PFSK-1 (cell line): ENCODE data around the gene RAB7A.

Experiments used
- POLR2AphosphoS5 ChIP-seq: IDR thresholded peaks from 2 replicates; pipeline ENCODE4 v1.6.1; 2012; ENCODE audit warnings: low read depth, mild to moderate bottlenecking, control low read depth, low read length, moderate library complexity
- TF ChIP-seq, protein P1 (sequence below), 2 experiments: IDR thresholded peaks; 2 replicates each; pipeline versions ENCODE4 v1.6.1 to v1.8.0; 2011 to 2012; ENCODE audit warnings: low read depth in 2 of 2, low read length in 2 of 2, control low read depth in 1 of 2, inconsistent platforms in 1 of 2, mild to moderate bottlenecking in 1 of 2, moderate library complexity in 1 of 2; ENCODE audit not compliant: insufficient read depth in 1 of 2

DNA sequence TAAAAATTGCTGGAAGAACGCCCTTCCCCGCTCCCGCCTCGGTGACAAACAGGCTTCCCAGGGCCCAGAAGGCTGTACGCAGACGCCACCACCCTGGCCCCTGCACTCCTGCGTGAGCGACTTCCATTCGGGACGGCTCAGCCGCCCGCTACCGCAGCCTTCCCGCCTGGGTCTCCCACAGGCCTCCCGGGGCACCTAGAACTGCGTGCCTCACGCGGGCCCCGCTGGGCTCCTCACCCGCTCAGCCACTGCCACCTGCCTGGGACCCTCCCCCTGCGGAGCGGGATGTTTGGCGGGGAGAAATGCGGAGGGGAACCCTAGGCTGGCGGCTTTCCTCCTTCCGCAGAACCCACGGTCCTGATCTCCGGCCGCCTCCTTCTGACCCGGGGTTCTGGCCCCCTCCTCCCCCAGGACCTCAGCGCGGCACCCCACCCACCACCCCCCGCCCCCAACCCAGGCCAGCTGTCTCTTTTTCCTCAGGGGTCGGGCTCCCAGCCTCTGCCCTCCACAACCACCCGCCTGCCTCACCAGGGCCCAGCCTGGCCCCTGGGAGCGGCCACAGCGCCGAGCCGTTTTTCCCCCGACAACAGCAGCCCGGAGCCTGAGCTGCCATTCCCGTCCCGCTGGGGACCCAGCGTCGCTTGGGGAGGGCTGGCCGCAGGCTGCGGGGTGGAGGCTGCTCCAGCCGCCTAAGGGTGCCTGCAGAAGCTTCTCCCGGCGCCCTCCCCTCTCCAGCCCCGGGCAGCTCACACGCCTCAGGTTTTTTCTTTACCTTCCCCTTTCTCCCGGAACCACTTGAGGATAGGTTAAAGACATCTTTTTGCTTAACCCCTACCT, 27.6 kb upstream of the RAB7A start:
- TF ChIP-seq POLR2AphosphoS5 = no peak
- TF ChIP-seq, protein P1, sequence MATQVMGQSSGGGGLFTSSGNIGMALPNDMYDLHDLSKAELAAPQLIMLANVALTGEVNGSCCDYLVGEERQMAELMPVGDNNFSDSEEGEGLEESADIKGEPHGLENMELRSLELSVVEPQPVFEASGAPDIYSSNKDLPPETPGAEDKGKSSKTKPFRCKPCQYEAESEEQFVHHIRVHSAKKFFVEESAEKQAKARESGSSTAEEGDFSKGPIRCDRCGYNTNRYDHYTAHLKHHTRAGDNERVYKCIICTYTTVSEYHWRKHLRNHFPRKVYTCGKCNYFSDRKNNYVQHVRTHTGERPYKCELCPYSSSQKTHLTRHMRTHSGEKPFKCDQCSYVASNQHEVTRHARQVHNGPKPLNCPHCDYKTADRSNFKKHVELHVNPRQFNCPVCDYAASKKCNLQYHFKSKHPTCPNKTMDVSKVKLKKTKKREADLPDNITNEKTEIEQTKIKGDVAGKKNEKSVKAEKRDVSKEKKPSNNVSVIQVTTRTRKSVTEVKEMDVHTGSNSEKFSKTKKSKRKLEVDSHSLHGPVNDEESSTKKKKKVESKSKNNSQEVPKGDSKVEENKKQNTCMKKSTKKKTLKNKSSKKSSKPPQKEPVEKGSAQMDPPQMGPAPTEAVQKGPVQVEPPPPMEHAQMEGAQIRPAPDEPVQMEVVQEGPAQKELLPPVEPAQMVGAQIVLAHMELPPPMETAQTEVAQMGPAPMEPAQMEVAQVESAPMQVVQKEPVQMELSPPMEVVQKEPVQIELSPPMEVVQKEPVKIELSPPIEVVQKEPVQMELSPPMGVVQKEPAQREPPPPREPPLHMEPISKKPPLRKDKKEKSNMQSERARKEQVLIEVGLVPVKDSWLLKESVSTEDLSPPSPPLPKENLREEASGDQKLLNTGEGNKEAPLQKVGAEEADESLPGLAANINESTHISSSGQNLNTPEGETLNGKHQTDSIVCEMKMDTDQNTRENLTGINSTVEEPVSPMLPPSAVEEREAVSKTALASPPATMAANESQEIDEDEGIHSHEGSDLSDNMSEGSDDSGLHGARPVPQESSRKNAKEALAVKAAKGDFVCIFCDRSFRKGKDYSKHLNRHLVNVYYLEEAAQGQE (IDR thresholded peaks at IDR 0.05; ENCODE audit: insufficient read depth in 1 of 2, low read depth in 2 of 2, low read length in 2 of 2) = no peak
